ENCODE measurements around the gene S100A3. TPM values are rescaled to one million over a fixed set of nuclear protein-coding genes. Genes with fewer than 3 reads are reported as not detected.

Gene S100A3
- total RNA-seq, 1 experiment from 2014 or later, result 1.5 TPM

- H4K20me1 ChIP-seq (ENCODE audit: insufficient read depth), result no peaks in the 10 kb centered on the region
- POLR2A ChIA-PET (ENCODE audit: unreplicated experiment), result no interaction called here
- no peak for TF ChIP-seq EZH2 (IDR thresholded peaks at IDR 0.05; ENCODE audit: low read depth)
- TF ChIP-seq, protein P1, sequence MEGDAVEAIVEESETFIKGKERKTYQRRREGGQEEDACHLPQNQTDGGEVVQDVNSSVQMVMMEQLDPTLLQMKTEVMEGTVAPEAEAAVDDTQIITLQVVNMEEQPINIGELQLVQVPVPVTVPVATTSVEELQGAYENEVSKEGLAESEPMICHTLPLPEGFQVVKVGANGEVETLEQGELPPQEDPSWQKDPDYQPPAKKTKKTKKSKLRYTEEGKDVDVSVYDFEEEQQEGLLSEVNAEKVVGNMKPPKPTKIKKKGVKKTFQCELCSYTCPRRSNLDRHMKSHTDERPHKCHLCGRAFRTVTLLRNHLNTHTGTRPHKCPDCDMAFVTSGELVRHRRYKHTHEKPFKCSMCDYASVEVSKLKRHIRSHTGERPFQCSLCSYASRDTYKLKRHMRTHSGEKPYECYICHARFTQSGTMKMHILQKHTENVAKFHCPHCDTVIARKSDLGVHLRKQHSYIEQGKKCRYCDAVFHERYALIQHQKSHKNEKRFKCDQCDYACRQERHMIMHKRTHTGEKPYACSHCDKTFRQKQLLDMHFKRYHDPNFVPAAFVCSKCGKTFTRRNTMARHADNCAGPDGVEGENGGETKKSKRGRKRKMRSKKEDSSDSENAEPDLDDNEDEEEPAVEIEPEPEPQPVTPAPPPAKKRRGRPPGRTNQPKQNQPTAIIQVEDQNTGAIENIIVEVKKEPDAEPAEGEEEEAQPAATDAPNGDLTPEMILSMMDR (conservative IDR thresholded peaks at IDR 0.05), result no peak
- peak overlapping the region; percentile 89 for H3K4me2 ChIP-seq
- no peaks in the 10 kb centered on the region for H3K9me3 ChIP-seq (ENCODE audit: insufficient read depth, low read depth)
- H3K36me3 ChIP-seq (ENCODE audit: low read depth), result no peaks in the 10 kb centered on the region
- H2AFZ ChIP-seq, result no peak overlapping the region
- H3F3A ChIP-seq (ENCODE audit: insufficient read depth, low read depth), result peaks cover 63% of the 10 kb centered on the region
- peak; percentile 46 to 54 for DNase-seq
- BruUV-seq (replicated peaks), result no TSS peak
- H3K9me2 ChIP-seq (ENCODE audit: insufficient read depth), result no peaks in the 10 kb centered on the region
- H3K27me3 ChIP-seq (ENCODE audit: insufficient read depth, low read depth), result no peaks in the 10 kb centered on the region
- peak overlapping the region; percentile 94 for H3K27ac ChIP-seq
- H3K4me3 ChIP-seq, result no peak overlapping the region
- intact Hi-C loops (cut with micrococcal nuclease; ENCODE audit: unreplicated experiment), result no loop called here
- H3K79me2 ChIP-seq (ENCODE audit: low read depth), result peaks cover 16% of the 10 kb centered on the region; the same call in 1 of the 2 replicates
- CTCF ChIA-PET, result no interaction called here
- peaks cover 98% of the 10 kb centered on the region for H3K4me1 ChIP-seq (replicated peaks; ENCODE audit: insufficient read depth)
Observed at GRCh38 chr1:153541641-153542590, 7.1 kb downstream of the S100A3 start.

DNA sequence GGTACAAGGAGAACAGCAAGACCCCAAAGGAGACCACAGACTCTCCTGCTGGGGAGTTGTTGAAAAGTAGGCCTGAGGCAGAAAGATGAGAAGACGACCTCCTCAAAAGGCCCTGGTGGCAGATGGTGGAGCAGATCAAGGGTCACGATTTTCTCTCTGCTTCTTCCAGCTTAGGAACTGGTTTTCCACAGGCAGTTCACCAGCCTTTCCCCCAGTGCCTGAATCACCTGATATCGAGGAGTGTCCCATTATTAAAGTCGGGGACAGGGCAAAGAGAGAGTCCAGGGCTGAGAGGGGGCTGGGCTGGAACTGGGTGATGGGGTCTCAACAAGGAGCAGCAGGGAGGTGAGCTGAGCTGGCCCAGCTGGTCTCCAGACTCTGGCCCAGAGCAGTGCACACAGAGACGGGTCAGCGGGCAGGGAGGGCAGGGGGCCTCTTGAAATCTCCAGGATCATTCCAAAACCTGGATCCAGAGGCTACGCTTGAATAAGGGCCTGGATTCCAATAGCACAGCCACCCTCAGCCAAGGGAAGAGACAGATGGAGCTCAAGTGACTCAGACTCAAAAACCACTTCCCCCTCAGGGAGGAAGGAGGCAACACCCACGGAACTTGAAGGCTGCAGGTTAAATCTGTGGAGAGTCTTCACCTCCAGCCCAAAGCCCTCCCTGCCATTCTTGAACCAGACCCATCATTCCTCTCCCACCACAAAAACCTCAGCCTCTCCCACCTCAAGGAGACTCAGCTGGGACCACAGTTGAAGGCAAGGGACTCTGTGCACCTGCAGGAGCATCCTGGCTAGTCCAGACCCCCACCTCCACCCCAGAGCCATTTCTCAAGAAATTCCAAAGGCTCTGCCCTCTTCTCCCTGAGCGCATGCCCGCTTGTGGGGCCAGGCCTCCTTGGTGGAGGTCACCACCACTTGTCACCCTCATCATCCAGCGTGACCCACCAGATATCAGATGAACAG is 8.4 kb downstream of the S100A3 start, which contains the start of gene S100A5:
S100A5 (minus strand) TSS at position 541 of the 968 bp plus-strand sequence. CDS start 743 bp downstream, outside the sequence.
- Histone ChIP-seq H3F3A (ENCODE audit: insufficient read depth, low read depth) (peaks cover 66% of the 10 kb centered on the region), H3K27me3 (ENCODE audit: insufficient read depth, low read depth) (no peaks in the 10 kb centered on the region), H3K4me1 (replicated peaks; ENCODE audit: insufficient read depth) (peaks cover 94% of the 10 kb centered on the region), H3K27ac (peak within 1 kb of the TSS; percentile 94), H3K36me3 (ENCODE audit: low read depth) (no peaks in the 10 kb centered on the region), H2AFZ (no peak within 1 kb of the TSS), H3K4me2 (peak within 1 kb of the TSS; percentile 89), H3K79me2 (ENCODE audit: low read depth) (peaks cover 16% of the 10 kb centered on the region), H3K9me3 (ENCODE audit: insufficient read depth, low read depth) (no peaks in the 10 kb centered on the region), H3K4me3 (peak within 1 kb of the TSS; percentile 34; the same call in 1 of the 2 replicates), H3K9me2 (ENCODE audit: insufficient read depth) (no peaks in the 10 kb centered on the region), H4K20me1 (ENCODE audit: insufficient read depth) (no peaks in the 10 kb centered on the region)
- no TSS peak for BruUV-seq (replicated peaks)
- no peak for TF ChIP-seq EZH2 (IDR thresholded peaks at IDR 0.05; ENCODE audit: low read depth)
- TF ChIP-seq, protein P1 (conservative IDR thresholded peaks at IDR 0.05), result no peak
- intact Hi-C loops (cut with micrococcal nuclease; ENCODE audit: unreplicated experiment), result no loop called here
- ChIA-PET CTCF (interaction anchor here (0.5 to 1.0 kb wide), 4 partner anchors 23 to 30 kb away, joined by 3 to 13 read pairs (median 4); no protein-coding TSS in a partner anchor), POLR2A (ENCODE audit: unreplicated experiment) (interaction anchor here (0.5 to 1.1 kb wide), 6 partner anchors 9 to 651 kb away, joined by 3 to 14 read pairs (median 8); partner anchors contain the start of genes S100A16 and TPM3)
- peak; percentile 65 to 95 for DNase-seq
